GM19395 (cell line): ENCODE results near the gene CEP44.
"Not testable (repeated sequence)": the region's sequence is repeated elsewhere in the genome, so short reads cannot be mapped to it uniquely, and the experiment has no call there.

ENCODE experiments used
- ATAC-seq: cut with Tn5 transposase; IDR thresholded peaks from one replicate; pipeline ENCODE4 v1.9.1; 2021; ENCODE audit warnings: mild to moderate bottlenecking, moderate library complexity; ENCODE audit not compliant: unreplicated experiment

CEP44 gene

GRCh38 chr4:174320494-174321199 is 36.9 kb downstream of the CEP44 start:
- no peak for ATAC-seq

GRCh38 chr4:174324236-174324635 is 40.5 kb downstream of the CEP44 start:
- no peak for ATAC-seq

- no peak for ATAC-seq
These were observed 41.0 kb downstream of the CEP44 start for GRCh38 chr4:174324725-174325124.

- ATAC-seq = no peak
These were observed 49.2 kb downstream of the CEP44 start for GRCh38 chr4:174332741-174333493.

- ATAC-seq = peak; percentile 99
These were observed 50.9 kb downstream of the CEP44 start for GRCh38 chr4:174334628-174335027.

GRCh38 chr4:174340714-174341113 is 57.0 kb downstream of the CEP44 start:
- no peak for ATAC-seq

GRCh38 chr4:174349156-174349555 is 65.4 kb downstream of the CEP44 start:
- no peak for ATAC-seq

- ATAC-seq = no peak
These were observed 68.5 kb downstream of the CEP44 start for GRCh38 chr4:174352061-174352819.

GRCh38 chr4:174357321-174357720 is 73.6 kb downstream of the CEP44 start:
- no peak for ATAC-seq

GRCh38 chr4:174358410-174358809 is 74.7 kb downstream of the CEP44 start:
- peak; percentile 62 for ATAC-seq

- peak; percentile 99 for ATAC-seq
These were observed 75.1 kb downstream of the CEP44 start for GRCh38 chr4:174358829-174359228.

- ATAC-seq = no peak
These were observed 78.6 kb downstream of the CEP44 start for GRCh38 chr4:174362340-174362739.

GRCh38 chr4:174363782-174364181 is 80.1 kb downstream of the CEP44 start:
- not testable (repeated sequence) for ATAC-seq

- ATAC-seq = no peak
These were observed 81.4 kb downstream of the CEP44 start for GRCh38 chr4:174365018-174365587.

GRCh38 chr4:174369985-174370384 is 86.3 kb downstream of the CEP44 start:
- no peak for ATAC-seq

- no peak for ATAC-seq
These were observed 90.1 kb downstream of the CEP44 start for GRCh38 chr4:174373821-174374220.

GRCh38 chr4:174375422-174375821 is 91.7 kb downstream of the CEP44 start:
- ATAC-seq = no peak

- no peak for ATAC-seq
These were observed 93.9 kb downstream of the CEP44 start for GRCh38 chr4:174377613-174378012.

GRCh38 chr4:174378951-174379350 is 95.2 kb downstream of the CEP44 start:
- no peak for ATAC-seq

GRCh38 chr4:174380206-174380605 is 96.5 kb downstream of the CEP44 start:
- not testable (repeated sequence) for ATAC-seq

GRCh38 chr4:174380699-174381439 is 97.2 kb downstream of the CEP44 start:
- no peak for ATAC-seq
